Measurements from ENCODE around the gene SELENON.

GRCh38 chr1:25863486-25864262 is 63.7 kb downstream of the SELENON start:
- TF ChIP-seq CTCF (IDR thresholded peaks at IDR 0.05): no peak
- TF ChIP-seq POLR2A (IDR thresholded peaks at IDR 0.05): no peak

Measured in adrenal gland (tissue), 5 donors.